Neuronal stem cell (in vitro differentiated cells): ENCODE results near the gene TJAP1.
"Not testable (repeated sequence)": the region's sequence is repeated elsewhere in the genome, so short reads cannot be mapped to it uniquely, and the experiment has no call there.

ENCODE experiments used
- DNase-seq: peaks from one replicate; pipeline ENCODE4 v3.0.0-alpha.2; 2013; ENCODE audit warnings: low spot score
- H2AFZ ChIP-seq: one replicate; pipeline ENCODE4 v1.6.1; 2013; ENCODE audit warnings: mild to moderate bottlenecking, low read length, inconsistent platforms
- H2AK5ac ChIP-seq: 2 replicates; pipeline ENCODE4 v1.6.1; 2013; ENCODE audit warnings: low read depth, mild to moderate bottlenecking, inconsistent platforms, low read length, moderate library complexity, mixed read lengths
- H2BK120ac ChIP-seq: 2 replicates; pipeline ENCODE4 v1.6.1; 2013; ENCODE audit warnings: low read depth, mild to moderate bottlenecking, inconsistent platforms, low read length, moderate library complexity, mixed read lengths
- H2BK12ac ChIP-seq: one replicate; pipeline ENCODE4 v1.6.1; 2013; ENCODE audit warnings: low read length, inconsistent platforms
- H2BK15ac ChIP-seq: 2 replicates; pipeline ENCODE4 v1.6.1; 2013; ENCODE audit warnings: mild to moderate bottlenecking, low read length, inconsistent platforms, mixed read lengths
- H2BK5ac ChIP-seq: one replicate; pipeline ENCODE4 v1.6.1; 2013; ENCODE audit warnings: inconsistent platforms, mild to moderate bottlenecking, low read length, moderate library complexity
- H3K14ac ChIP-seq: one replicate; pipeline ENCODE4 v1.6.1; 2013; ENCODE audit warnings: low read length, inconsistent platforms
- H3K18ac ChIP-seq: 2 replicates; pipeline ENCODE4 v1.6.1; 2013; ENCODE audit warnings: low read length, inconsistent platforms
- H3K23ac ChIP-seq: 2 replicates; pipeline ENCODE4 v1.6.1; 2013; ENCODE audit warnings: low read depth, mild to moderate bottlenecking, mixed read lengths, low read length, inconsistent platforms; ENCODE audit not compliant: poor library complexity
- H3K27ac ChIP-seq: replicated peaks from 3 replicates; pipeline ENCODE4 v1.5.1; 2013; ENCODE audit warnings: low read length, inconsistent platforms
- H3K27me3 ChIP-seq, 3 experiments: 2 replicates each; pipeline ENCODE4 v1.6.1; 2013; ENCODE audit warnings: low read length in 3 of 3, mild to moderate bottlenecking in 2 of 3, inconsistent platforms in 1 of 3, low read depth in 1 of 3, mixed read lengths in 1 of 3, moderate library complexity in 1 of 3; ENCODE audit not compliant: control insufficient read depth in 3 of 3, insufficient read depth in 3 of 3
- H3K36me3 ChIP-seq, 2 donors: replicated peaks in 1 of 2; 2 replicates each; pipeline ENCODE4 v1.6.1; 2013; ENCODE audit warnings: low read length in 2 of 2; ENCODE audit not compliant: control insufficient read depth in 2 of 2, insufficient read depth in 2 of 2
- H3K4ac ChIP-seq: 2 replicates; pipeline ENCODE4 v1.6.1; 2013; ENCODE audit warnings: inconsistent platforms, mild to moderate bottlenecking, low read length, moderate library complexity
- H3K4me1 ChIP-seq, 2 donors: 1 replicate in 1 of 2; 2 replicates in 1 of 2; pipeline ENCODE4 v1.6.1; 2013; ENCODE audit warnings: low read length in 2 of 2, low read depth in 1 of 2; ENCODE audit not compliant: control insufficient read depth in 2 of 2, insufficient read depth in 1 of 2
- H3K4me2 ChIP-seq: one replicate; pipeline ENCODE4 v1.6.1; 2013; ENCODE audit warnings: mild to moderate bottlenecking, low read length, inconsistent platforms; ENCODE audit not compliant: insufficient read depth, poor library complexity, severe bottlenecking
- H3K4me3 ChIP-seq, 2 donors: 2 replicates each; pipeline ENCODE4 v1.5.1; 2013; ENCODE audit warnings: low read length in 2 of 2, mild to moderate bottlenecking in 2 of 2, inconsistent platforms in 1 of 2, moderate library complexity in 1 of 2
- H3K79me1 ChIP-seq: one replicate; pipeline ENCODE4 v1.6.1; 2013; ENCODE audit warnings: low read depth, mild to moderate bottlenecking, inconsistent platforms, low read length, moderate library complexity
- H3K9ac ChIP-seq: one replicate; pipeline ENCODE4 v1.6.1; 2013; ENCODE audit warnings: mild to moderate bottlenecking, low read depth, low read length, inconsistent platforms; ENCODE audit not compliant: poor library complexity
- H3K9me3 ChIP-seq, 2 donors: replicated peaks in 1 of 2; 2 replicates each; pipeline versions ENCODE3 to v1.6.1; 2013; ENCODE audit warnings: low read length in 2 of 2, mild to moderate bottlenecking in 2 of 2, inconsistent platforms in 1 of 2, low read depth in 1 of 2, mixed read lengths in 1 of 2, moderate library complexity in 1 of 2; ENCODE audit not compliant: control insufficient read depth in 2 of 2, insufficient read depth in 1 of 2
- H4K8ac ChIP-seq: one replicate; pipeline ENCODE4 v1.6.1; 2013; ENCODE audit warnings: low read depth, mild to moderate bottlenecking, inconsistent platforms, low read length, moderate library complexity
- H4K91ac ChIP-seq: one replicate; pipeline ENCODE4 v1.6.1; 2013; ENCODE audit warnings: low read length, low read depth, mild to moderate bottlenecking, inconsistent platforms; ENCODE audit not compliant: poor library complexity
- WGBS, 2 donors: extraction: QIAGEN DNeasy Blood & Tissue Kit; methylation state at CpG; one replicate each; pipeline ENCODE4 v1.1.7; 2013; ENCODE audit warnings: missing lambda C conversion rate in 2 of 2, mixed read lengths in 1 of 2; ENCODE audit not compliant: insufficient read length in 2 of 2, insufficient replicate concordance in 1 of 2; ENCODE audit errors: extremely low coverage in 2 of 2; 5-methylcytosine and 5-hydroxymethylcytosine counted together

TJAP1 gene

GRCh38 chr6:43497129-43497396 lies 19.7 kb downstream of the TJAP1 start:
- Histone ChIP-seq H2BK15ac (no peak overlapping the region), H2BK5ac (no peak overlapping the region), H3K14ac (no peak overlapping the region), H3K4me1 (peaks cover 7 to 15% of the 10 kb centered on the region in 2 donors), H3K4me2 (no peak overlapping the region), H3K27ac (no peak overlapping the region), H3K79me1 (peaks cover 14% of the 10 kb centered on the region), H3K9me3 (no peaks in the 10 kb centered on the region), H2AFZ (no peak overlapping the region), H3K27me3 (no peaks in the 10 kb centered on the region), H3K9ac (no peak overlapping the region), H3K23ac (no peak overlapping the region), H3K18ac (no peak overlapping the region), H2BK120ac (no peak overlapping the region), H2AK5ac (no peak overlapping the region), H3K36me3 (peaks cover 28 to 56% of the 10 kb centered on the region in 2 donors), H4K8ac (no peak overlapping the region), H3K4me3 (no peak overlapping the region), H3K4ac (no peak overlapping the region), H2BK12ac (no peak overlapping the region), H4K91ac (no peak overlapping the region)
- DNase-seq = no peak
- no CpG with 5 or more reads among the region's 6 CpGs for WGBS, 2 donors

GRCh38 chr6:43497689-43498088 lies 20.3 kb downstream of the TJAP1 start:
- H2AK5ac ChIP-seq = no peak overlapping the region
- no peak overlapping the region for H2AFZ ChIP-seq
- H3K79me1 ChIP-seq = peaks cover 10% of the 10 kb centered on the region
- peaks cover 7 to 15% of the 10 kb centered on the region in 2 donors for H3K4me1 ChIP-seq
- H2BK15ac ChIP-seq = no peak overlapping the region
- no peak overlapping the region for H3K4ac ChIP-seq
- no peak overlapping the region for H4K91ac ChIP-seq
- H3K14ac ChIP-seq = no peak overlapping the region
- no peak overlapping the region for H2BK12ac ChIP-seq
- no peaks in the 10 kb centered on the region for H3K27me3 ChIP-seq
- H4K8ac ChIP-seq = no peak overlapping the region
- peaks cover 35 to 62% of the 10 kb centered on the region in 2 donors for H3K36me3 ChIP-seq
- WGBS, 2 donors = no CpG with 5 or more reads among the region's 12 CpGs
- H3K9me3 ChIP-seq = no peaks in the 10 kb centered on the region
- H3K9ac ChIP-seq = peak overlapping the region; percentile 30
- no peak overlapping the region for H3K18ac ChIP-seq
- no peak for DNase-seq
- H3K4me2 ChIP-seq = no peak overlapping the region
- no peak overlapping the region for H2BK120ac ChIP-seq
- H2BK5ac ChIP-seq = no peak overlapping the region
- no peak overlapping the region for H3K4me3 ChIP-seq
- no peak overlapping the region for H3K27ac ChIP-seq
- H3K23ac ChIP-seq = no peak overlapping the region

GRCh38 chr6:43498291-43498690 lies 20.9 kb downstream of the TJAP1 start:
- H2AK5ac ChIP-seq, H3K27ac ChIP-seq, H4K91ac ChIP-seq, H2BK12ac ChIP-seq, H2BK120ac ChIP-seq, DNase-seq, H4K8ac ChIP-seq, H2BK5ac ChIP-seq, H3K27me3 ChIP-seq, H3K4ac ChIP-seq, H3K4me3 ChIP-seq, H3K9ac ChIP-seq, H3K18ac ChIP-seq, H2AFZ ChIP-seq, H3K23ac ChIP-seq, H3K9me3 ChIP-seq, H2BK15ac ChIP-seq, H3K14ac ChIP-seq, H3K4me2 ChIP-seq: not testable (repeated sequence)
- WGBS, 2 donors = no CpG with 5 or more reads among the region's 5 CpGs
- Histone ChIP-seq H3K79me1 (peaks cover 10% of the 10 kb centered on the region), H3K4me1 (peaks cover 7 to 15% of the 10 kb centered on the region in 2 donors), H3K36me3 (peaks cover 41 to 68% of the 10 kb centered on the region in 2 donors)

DNA sequence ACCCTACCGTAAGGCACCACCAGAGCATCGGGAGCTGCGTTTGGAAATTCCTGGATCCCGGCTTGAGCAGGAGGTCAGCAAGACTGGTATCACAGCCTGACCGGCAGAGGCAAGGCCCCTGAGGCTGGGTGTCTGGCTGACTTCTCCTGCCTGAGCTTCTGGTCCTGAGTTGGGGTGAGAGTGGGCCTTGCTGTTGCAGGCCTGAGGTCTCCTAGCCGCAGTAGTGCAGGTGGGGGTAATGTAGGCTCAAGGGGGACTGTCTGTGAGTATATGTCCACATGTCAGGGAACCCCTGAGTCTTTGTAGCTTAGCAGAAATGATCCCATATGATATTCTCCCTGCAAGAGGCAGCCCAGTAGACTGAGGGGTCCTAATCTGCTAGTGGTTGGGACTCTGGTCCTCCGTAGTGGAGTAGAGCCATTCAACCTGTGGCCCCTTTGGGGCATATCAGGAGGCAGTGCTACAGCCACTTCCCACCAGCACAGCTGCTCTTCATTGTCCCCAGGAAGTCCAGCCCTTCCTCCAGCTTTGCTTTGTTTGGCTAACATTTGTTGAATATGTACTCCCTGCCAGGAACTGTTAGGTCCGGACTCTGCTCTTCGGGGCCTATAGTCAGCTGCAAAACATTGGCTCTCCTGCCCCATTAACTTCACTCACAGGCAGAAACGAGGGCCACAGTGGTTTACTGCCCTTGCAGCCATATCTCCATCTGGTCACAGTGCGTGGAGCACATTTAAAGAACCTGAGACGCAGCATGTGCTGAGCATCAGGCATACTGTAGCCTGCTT lies 21.9 kb downstream of the TJAP1 start:
- no peak overlapping the region for H3K23ac ChIP-seq
- no peak overlapping the region for H3K9ac ChIP-seq
- H3K18ac ChIP-seq = no peak overlapping the region
- H2BK120ac ChIP-seq = no peak overlapping the region
- peaks cover 46 to 75% of the 10 kb centered on the region in 2 donors for H3K36me3 ChIP-seq
- no peak overlapping the region for H3K4me2 ChIP-seq
- no peak overlapping the region for H3K4me3 ChIP-seq
- H4K91ac ChIP-seq = no peak overlapping the region
- H2BK12ac ChIP-seq = no peak overlapping the region
- H3K79me1 ChIP-seq = peaks cover 10% of the 10 kb centered on the region
- WGBS, 2 donors = no CpG with 5 or more reads among the region's 12 CpGs
- H3K27ac ChIP-seq = no peak overlapping the region
- DNase-seq = no peak
- no peak overlapping the region for H4K8ac ChIP-seq
- H3K27me3 ChIP-seq = no peaks in the 10 kb centered on the region
- H2BK5ac ChIP-seq = no peak overlapping the region
- no peak overlapping the region for H2BK15ac ChIP-seq
- H2AFZ ChIP-seq = no peak overlapping the region
- H3K4me1 ChIP-seq = peaks cover 7 to 15% of the 10 kb centered on the region in 2 donors
- no peak overlapping the region for H3K4ac ChIP-seq
- H2AK5ac ChIP-seq = no peak overlapping the region
- H3K14ac ChIP-seq = no peak overlapping the region
- peaks cover 0 to 2% of the 10 kb centered on the region in 2 donors for H3K9me3 ChIP-seq
